Endothelial cell of umbilical vein (primary cell): Measurements from ENCODE around the gene GNAL.

Source experiments
- CTCF ChIP-seq, 2 donors: IDR thresholded peaks; 1 replicate in 1 of 2; 2 replicates in 1 of 2; pipeline ENCODE4 v1.5.1; 2011; ENCODE audit warnings: low read length in 2 of 2, mild to moderate bottlenecking in 2 of 2, moderate library complexity in 2 of 2, control low read depth in 1 of 2, inconsistent platforms in 1 of 2, low read depth in 1 of 2; ENCODE audit not compliant: insufficient read depth in 1 of 2; ENCODE audit errors: extremely low read depth in 1 of 2
- MAX ChIP-seq: IDR thresholded peaks from 2 replicates; pipeline ENCODE4 v1.6.1; 2011; ENCODE audit not compliant: insufficient read depth, insufficient read length
- POLR2AphosphoS5 ChIP-seq: IDR thresholded peaks from 2 replicates; pipeline ENCODE4 v1.6.1; 2012; ENCODE audit warnings: low read depth, mild to moderate bottlenecking, control low read depth, low read length, moderate library complexity; ENCODE audit not compliant: insufficient read depth

GRCh38 chr18:11749305-11749704 lies 60.2 kb downstream of the GNAL start:
- TF ChIP-seq CTCF (IDR thresholded peaks at IDR 0.05; ENCODE audit: extremely low read depth in 1 of 2, insufficient read depth in 1 of 2, low read depth in 1 of 2, low read length in 2 of 2) (no peak), POLR2AphosphoS5 (no peak), MAX (no peak)
